Measurements from ENCODE around the gene MAPK8IP1. TPM values are rescaled to one million over a fixed set of nuclear protein-coding genes. Genes with fewer than 3 reads are reported as not detected.

MAPK8IP1 gene
- total and polyA plus RNA-seq, 4 donors: 0.78 to 2.7 (median 1.4) TPM

GRCh38 chr11:45877845-45878244, 7.6 kb upstream of the MAPK8IP1 start:
- Histone ChIP-seq H3K9me3 (ENCODE audit: control insufficient read depth in 4 of 4, low read length in 3 of 4) (no peaks in the 10 kb centered on the region), H3K9ac (ENCODE audit: low read depth in 1 of 2, low read length in 2 of 2) (no peak overlapping the region), H3K4me3 (ENCODE audit: low read depth in 1 of 3, low read length in 3 of 3) (no peak overlapping the region), H3K36me3 (ENCODE audit: control insufficient read depth in 4 of 4, insufficient read depth in 3 of 4, low read depth in 1 of 4, low read length in 3 of 4) (peaks cover 12 to 89% (median 76%) of the 10 kb centered on the region in 4 donors), H3K27me3 (ENCODE audit: control insufficient read depth in 4 of 4, insufficient read depth in 4 of 4, low read length in 3 of 4) (no peaks in the 10 kb centered on the region), H3K4me1 (ENCODE audit: control insufficient read depth in 4 of 4, insufficient read depth in 4 of 4, low read length in 3 of 4) (no peaks in the 10 kb centered on the region), H3K27ac (ENCODE audit: low read depth in 1 of 2, low read length in 2 of 2) (no peak overlapping the region)
- 97% methylated on average over 3 of the region's 3 CpGs for WGBS
- no peak for TF ChIP-seq ATF3 (IDR thresholded peaks at IDR 0.05)
- no peak for TF ChIP-seq FOXA1 (IDR thresholded peaks at IDR 0.05)
- no peak for TF ChIP-seq HNF4A (conservative IDR thresholded peaks at IDR 0.05)
- no peak for TF ChIP-seq GABPA (IDR thresholded peaks at IDR 0.05 in 1 of 2, conservative IDR thresholded peaks at IDR 0.05 in 1 of 2)
- no peak for TF ChIP-seq EGR1 (IDR thresholded peaks at IDR 0.05; ENCODE audit: low read depth in 2 of 2)
- TF ChIP-seq RXRA (IDR thresholded peaks at IDR 0.05): no peak
- no peak for TF ChIP-seq FOXA2 (IDR thresholded peaks at IDR 0.05)
- TF ChIP-seq SP1 (IDR thresholded peaks at IDR 0.05): no peak
- TF ChIP-seq, protein P1, sequence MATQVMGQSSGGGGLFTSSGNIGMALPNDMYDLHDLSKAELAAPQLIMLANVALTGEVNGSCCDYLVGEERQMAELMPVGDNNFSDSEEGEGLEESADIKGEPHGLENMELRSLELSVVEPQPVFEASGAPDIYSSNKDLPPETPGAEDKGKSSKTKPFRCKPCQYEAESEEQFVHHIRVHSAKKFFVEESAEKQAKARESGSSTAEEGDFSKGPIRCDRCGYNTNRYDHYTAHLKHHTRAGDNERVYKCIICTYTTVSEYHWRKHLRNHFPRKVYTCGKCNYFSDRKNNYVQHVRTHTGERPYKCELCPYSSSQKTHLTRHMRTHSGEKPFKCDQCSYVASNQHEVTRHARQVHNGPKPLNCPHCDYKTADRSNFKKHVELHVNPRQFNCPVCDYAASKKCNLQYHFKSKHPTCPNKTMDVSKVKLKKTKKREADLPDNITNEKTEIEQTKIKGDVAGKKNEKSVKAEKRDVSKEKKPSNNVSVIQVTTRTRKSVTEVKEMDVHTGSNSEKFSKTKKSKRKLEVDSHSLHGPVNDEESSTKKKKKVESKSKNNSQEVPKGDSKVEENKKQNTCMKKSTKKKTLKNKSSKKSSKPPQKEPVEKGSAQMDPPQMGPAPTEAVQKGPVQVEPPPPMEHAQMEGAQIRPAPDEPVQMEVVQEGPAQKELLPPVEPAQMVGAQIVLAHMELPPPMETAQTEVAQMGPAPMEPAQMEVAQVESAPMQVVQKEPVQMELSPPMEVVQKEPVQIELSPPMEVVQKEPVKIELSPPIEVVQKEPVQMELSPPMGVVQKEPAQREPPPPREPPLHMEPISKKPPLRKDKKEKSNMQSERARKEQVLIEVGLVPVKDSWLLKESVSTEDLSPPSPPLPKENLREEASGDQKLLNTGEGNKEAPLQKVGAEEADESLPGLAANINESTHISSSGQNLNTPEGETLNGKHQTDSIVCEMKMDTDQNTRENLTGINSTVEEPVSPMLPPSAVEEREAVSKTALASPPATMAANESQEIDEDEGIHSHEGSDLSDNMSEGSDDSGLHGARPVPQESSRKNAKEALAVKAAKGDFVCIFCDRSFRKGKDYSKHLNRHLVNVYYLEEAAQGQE (IDR thresholded peaks at IDR 0.05): no peak
- TF ChIP-seq RAD21 (IDR thresholded peaks at IDR 0.05): no peak
- TF ChIP-seq TAF1 (conservative IDR thresholded peaks at IDR 0.05): no peak
- no peak for DNase-seq (ENCODE audit: low spot score)

GRCh38 chr11:45879803-45880686, 5.4 kb upstream of the MAPK8IP1 start:
- Histone ChIP-seq H3K9ac (ENCODE audit: low read depth in 1 of 2, low read length in 2 of 2) (no peak overlapping the region), H3K36me3 (ENCODE audit: control insufficient read depth in 4 of 4, insufficient read depth in 3 of 4, low read depth in 1 of 4, low read length in 3 of 4) (peaks cover 12 to 76% (median 64%) of the 10 kb centered on the region in 4 donors), H3K27ac (ENCODE audit: low read depth in 1 of 2, low read length in 2 of 2) (no peak overlapping the region), H3K4me3 (ENCODE audit: low read depth in 1 of 3, low read length in 3 of 3) (no peak overlapping the region), H3K27me3 (ENCODE audit: control insufficient read depth in 4 of 4, insufficient read depth in 4 of 4, low read length in 3 of 4) (no peaks in the 10 kb centered on the region), H3K4me1 (ENCODE audit: control insufficient read depth in 4 of 4, insufficient read depth in 4 of 4, low read length in 3 of 4) (peaks cover 0 to 2% (median 0%) of the 10 kb centered on the region in 4 donors), H3K9me3 (ENCODE audit: control insufficient read depth in 4 of 4, low read length in 3 of 4) (no peaks in the 10 kb centered on the region)
- DNase-seq (ENCODE audit: low spot score): no peak
- WGBS: 91% methylated on average over 7 of the region's 7 CpGs
- no peak for TF ChIP-seq RXRA (IDR thresholded peaks at IDR 0.05)
- TF ChIP-seq SP1 (IDR thresholded peaks at IDR 0.05): no peak
- TF ChIP-seq NR2F2 (IDR thresholded peaks at IDR 0.05): no peak
- no peak for TF ChIP-seq HNF4G (IDR thresholded peaks at IDR 0.05)
- TF ChIP-seq ZBTB33 (IDR thresholded peaks at IDR 0.05): no peak
- no peak for TF ChIP-seq FOXA2 (IDR thresholded peaks at IDR 0.05)
- TF ChIP-seq TAF1 (conservative IDR thresholded peaks at IDR 0.05): no peak
- TF ChIP-seq HNF4A (conservative IDR thresholded peaks at IDR 0.05): no peak
- no peak for TF ChIP-seq GABPA (IDR thresholded peaks at IDR 0.05 in 1 of 2, conservative IDR thresholded peaks at IDR 0.05 in 1 of 2)
- no peak for TF ChIP-seq RAD21 (IDR thresholded peaks at IDR 0.05)
- TF ChIP-seq EGR1 (IDR thresholded peaks at IDR 0.05; ENCODE audit: low read depth in 2 of 2): no peak
- TF ChIP-seq JUND (IDR thresholded peaks at IDR 0.05): no peak
